Esophagus muscularis mucosa (tissue), 4 donors: ENCODE results near the gene FASTKD3. TPM values are rescaled to one million over a fixed set of nuclear protein-coding genes. Genes with fewer than 3 reads are reported as not detected.
A peak's percentile ranks its signal among the peaks of the same experiment; 100 is the strongest.

Experiments
- DNase-seq: peaks from one replicate; pipeline ENCODE4 v3.0.0-alpha.2; 2017; ENCODE audit errors: extremely low spot score
- H3K27ac ChIP-seq, 4 donors: fragments of 200-600 bp; sonication (generic); replicated peaks in 1 of 4; 1 replicate in 3 of 4; 2 replicates in 1 of 4; pipeline ENCODE4 v1.5.1; 2016 to 2019; ENCODE audit warnings: mild to moderate bottlenecking in 1 of 4
- H3K27me3 ChIP-seq, 4 donors: fragments of 200-600 bp; sonication (generic); one replicate each; pipeline versions ENCODE4 v1.5.1 to v1.6.0; 2016 to 2019
- H3K36me3 ChIP-seq, 4 donors: fragments of 200-600 bp; sonication (generic); one replicate each; pipeline ENCODE4 v1.5.1; 2016 to 2019
- H3K4me1 ChIP-seq, 4 donors: fragments of 200-600 bp; sonication (generic); one replicate each; pipeline ENCODE4 v1.5.1; 2016 to 2019
- H3K4me3 ChIP-seq, 4 donors: fragments of 200-600 bp; sonication (generic); 1 replicate in 2 of 4; 2 replicates in 2 of 4; pipeline ENCODE4 v1.5.1; 2016 to 2019; ENCODE audit warnings: mild to moderate bottlenecking in 4 of 4, moderate library complexity in 1 of 4
- H3K9me3 ChIP-seq, 4 donors: fragments of 200-600 bp; sonication (generic); 1 replicate in 3 of 4; 2 replicates in 1 of 4; pipeline ENCODE4 v1.5.1; 2016 to 2019
- EP300 ChIP-seq: sonication (generic); formaldehyde crosslinking; IDR thresholded peaks from one replicate; pipeline ENCODE4 v1.6.1; 2017; ENCODE audit warnings: antibody characterized with exemption
- POLR2A ChIP-seq: fragments of 450-650 bp; IDR thresholded peaks from one replicate; pipeline ENCODE4 v1.6.1; 2017; ENCODE audit warnings: antibody characterized with exemption, moderate library complexity, mild to moderate bottlenecking, low read depth
- POLR2AphosphoS5 ChIP-seq, 2 donors: sonication (generic); formaldehyde crosslinking; IDR thresholded peaks; one replicate each; pipeline ENCODE4 v1.6.1; 2017; ENCODE audit warnings: antibody characterized with exemption in 2 of 2
- WGBS: methylation state at CpG from one replicate; pipeline ENCODE4 v1.1.5; 2018; 5-methylcytosine and 5-hydroxymethylcytosine counted together
- intact Hi-C: fragments of 100-400 bp; cut with DNase I; formaldehyde crosslinking; loops from one replicate; pipeline ENCODE4 v1.15.1; 2023
- total RNA-seq, 4 donors: library from RNA; depleted of rRNA; stranded (reverse); fragments of >200 nt; gene quantifications; one replicate each; pipeline versions ENCODE4 v1.1.0 to v1.2.1, GENCODE V29; 2016
- TF ChIP-seq, protein P1 (sequence below), 3 experiments: fragments of 200-600 bp in 2 of 3; fragments of 450-650 bp in 1 of 3; sonication (generic) in 2 of 3; IDR thresholded peaks; one replicate each; pipeline ENCODE4 v1.5.1; 2017 to 2019; ENCODE audit warnings: antibody characterized with exemption in 3 of 3, mild to moderate bottlenecking in 2 of 3, moderate library complexity in 1 of 3

Gene FASTKD3
- total RNA-seq, 4 donors from 2014 or later = 7.4 to 13.3 (median 8.2) TPM

DNA sequence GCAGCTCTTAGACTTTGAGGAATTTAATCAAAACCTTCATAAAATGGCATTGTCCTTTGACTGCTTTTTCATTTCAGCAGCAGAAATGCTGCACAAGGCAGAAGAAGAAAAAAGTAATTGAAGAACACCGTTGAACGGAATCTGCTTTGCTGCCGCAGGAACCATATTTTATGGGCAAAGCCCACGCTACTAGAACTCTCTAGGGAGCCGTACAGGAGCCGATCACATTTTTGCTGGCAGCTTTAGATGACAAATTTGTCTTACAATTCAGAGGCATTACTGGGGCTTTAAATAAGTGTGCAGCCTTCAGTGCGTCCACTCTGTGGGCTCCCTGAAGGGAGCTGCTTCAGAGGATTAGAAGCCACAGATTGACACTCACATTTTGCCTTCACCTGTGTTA lies 23.3 kb downstream of the FASTKD3 start:
- DNase-seq = peak; percentile 60
- no peaks in the 10 kb centered on the region for H3K9me3 ChIP-seq
- peaks cover 11 to 15% (median 13%) of the 10 kb centered on the region in 4 donors for H3K4me1 ChIP-seq
- H3K27me3 ChIP-seq = peaks cover 0 to 54% (median 14%) of the 10 kb centered on the region in 4 donors
- intact Hi-C loops = no loop called here
- no peak for TF ChIP-seq EP300
- TF ChIP-seq, protein P1, sequence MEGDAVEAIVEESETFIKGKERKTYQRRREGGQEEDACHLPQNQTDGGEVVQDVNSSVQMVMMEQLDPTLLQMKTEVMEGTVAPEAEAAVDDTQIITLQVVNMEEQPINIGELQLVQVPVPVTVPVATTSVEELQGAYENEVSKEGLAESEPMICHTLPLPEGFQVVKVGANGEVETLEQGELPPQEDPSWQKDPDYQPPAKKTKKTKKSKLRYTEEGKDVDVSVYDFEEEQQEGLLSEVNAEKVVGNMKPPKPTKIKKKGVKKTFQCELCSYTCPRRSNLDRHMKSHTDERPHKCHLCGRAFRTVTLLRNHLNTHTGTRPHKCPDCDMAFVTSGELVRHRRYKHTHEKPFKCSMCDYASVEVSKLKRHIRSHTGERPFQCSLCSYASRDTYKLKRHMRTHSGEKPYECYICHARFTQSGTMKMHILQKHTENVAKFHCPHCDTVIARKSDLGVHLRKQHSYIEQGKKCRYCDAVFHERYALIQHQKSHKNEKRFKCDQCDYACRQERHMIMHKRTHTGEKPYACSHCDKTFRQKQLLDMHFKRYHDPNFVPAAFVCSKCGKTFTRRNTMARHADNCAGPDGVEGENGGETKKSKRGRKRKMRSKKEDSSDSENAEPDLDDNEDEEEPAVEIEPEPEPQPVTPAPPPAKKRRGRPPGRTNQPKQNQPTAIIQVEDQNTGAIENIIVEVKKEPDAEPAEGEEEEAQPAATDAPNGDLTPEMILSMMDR (IDR thresholded peaks at IDR 0.05) = no peak
- H3K36me3 ChIP-seq = no peaks in the 10 kb centered on the region
- 77% methylated on average over 7 of the region's 7 CpGs for WGBS
- no peak overlapping the region for H3K4me3 ChIP-seq
- H3K27ac ChIP-seq = no peak overlapping the region

DNA sequence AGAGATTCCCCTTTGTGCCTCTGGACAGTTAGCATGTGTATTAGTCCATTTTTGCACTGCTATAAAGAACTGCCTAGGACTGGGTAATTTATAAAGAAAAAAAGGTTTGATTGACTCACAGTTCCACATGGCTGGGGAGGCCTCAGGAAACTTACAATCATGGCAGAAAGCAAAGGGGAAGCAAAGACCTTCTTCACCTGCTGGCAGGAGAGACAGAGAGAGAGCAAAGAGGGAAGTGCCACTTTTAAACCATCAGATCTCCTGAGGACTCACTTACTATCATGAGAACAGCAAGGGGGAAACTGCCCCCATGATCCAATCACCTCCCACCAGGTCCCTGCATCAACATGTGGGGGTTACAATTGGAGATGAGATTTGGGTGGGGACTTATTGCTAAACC lies 23.9 kb downstream of the FASTKD3 start:
- no peak overlapping the region for H3K4me3 ChIP-seq
- no peaks in the 10 kb centered on the region for H3K9me3 ChIP-seq
- H3K4me1 ChIP-seq = peaks cover 5 to 9% (median 6%) of the 10 kb centered on the region in 4 donors
- H3K27me3 ChIP-seq = peaks cover 0 to 47% (median 11%) of the 10 kb centered on the region in 4 donors
- peak; percentile 70 for DNase-seq
- TF ChIP-seq POLR2A (no peak), POLR2AphosphoS5 (IDR thresholded peaks at IDR 0.05) (no peak), EP300 (no peak)
- TF ChIP-seq, protein P1 (IDR thresholded peaks at IDR 0.05) = no peak
- no peak overlapping the region for H3K27ac ChIP-seq
- H3K36me3 ChIP-seq = no peaks in the 10 kb centered on the region
- intact Hi-C loops = no loop called here

DNA sequence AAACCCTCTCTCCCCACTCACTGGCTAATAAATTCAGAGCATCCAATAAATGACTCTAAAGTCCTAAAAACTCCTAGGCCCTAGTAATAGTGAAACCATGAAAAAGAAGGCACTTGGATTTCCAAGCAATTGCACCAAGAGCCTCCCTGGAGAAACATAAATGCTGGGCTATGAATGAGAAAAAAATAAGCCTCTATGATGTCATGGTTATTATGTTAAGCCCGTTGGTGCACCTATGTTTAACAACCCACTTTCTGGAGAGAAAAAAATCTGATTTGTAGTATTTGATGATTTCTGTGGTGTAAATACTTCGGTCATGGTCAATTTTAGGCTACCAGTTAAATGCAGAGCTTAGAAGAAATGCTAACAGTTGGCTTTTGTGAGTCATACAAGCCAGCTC lies 26.3 kb downstream of the FASTKD3 start:
- no peaks in the 10 kb centered on the region for H3K36me3 ChIP-seq
- TF ChIP-seq, protein P1 (IDR thresholded peaks at IDR 0.05) = no peak
- no peak for TF ChIP-seq EP300
- no peak for TF ChIP-seq POLR2A
- TF ChIP-seq POLR2AphosphoS5 (IDR thresholded peaks at IDR 0.05) = no peak
- intact Hi-C loops = no loop called here
- no peak for DNase-seq
- WGBS = 75% methylated on average over 2 of the region's 2 CpGs
- H3K9me3 ChIP-seq = no peaks in the 10 kb centered on the region
- no peak overlapping the region for H3K4me3 ChIP-seq
- H3K27me3 ChIP-seq = peaks cover 0 to 25% (median 4%) of the 10 kb centered on the region in 4 donors
- no peaks in the 10 kb centered on the region for H3K4me1 ChIP-seq
- H3K27ac ChIP-seq = no peak overlapping the region

DNA sequence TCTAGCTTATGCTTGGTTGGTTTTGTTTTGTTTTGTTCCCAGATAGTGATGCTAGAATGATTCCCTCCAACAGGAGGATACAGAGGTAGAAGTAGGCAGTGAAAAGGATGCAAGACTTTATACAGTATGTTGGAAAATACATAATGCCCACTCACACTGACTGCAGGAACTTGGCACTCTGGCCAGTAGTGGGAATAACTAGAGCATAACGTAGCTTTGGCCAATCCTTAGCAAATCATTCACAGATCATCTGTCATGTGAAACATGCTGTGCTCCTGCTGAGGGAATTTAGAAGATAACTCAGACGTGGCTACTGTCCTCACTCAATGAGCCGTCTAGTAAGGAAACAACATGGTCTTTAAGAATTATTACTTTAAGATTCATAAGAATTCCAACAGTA lies 31.4 kb downstream of the FASTKD3 start:
- no peak overlapping the region for H3K4me3 ChIP-seq
- intact Hi-C loops = no loop called here
- WGBS = 15% methylated on average over 3 of the region's 3 CpGs
- H3K27ac ChIP-seq = no peak overlapping the region
- no peak for TF ChIP-seq POLR2AphosphoS5 (IDR thresholded peaks at IDR 0.05)
- no peaks in the 10 kb centered on the region for H3K36me3 ChIP-seq
- no peaks in the 10 kb centered on the region for H3K9me3 ChIP-seq
- no peak for DNase-seq
- H3K27me3 ChIP-seq = no peaks in the 10 kb centered on the region
- no peaks in the 10 kb centered on the region for H3K4me1 ChIP-seq

DNA sequence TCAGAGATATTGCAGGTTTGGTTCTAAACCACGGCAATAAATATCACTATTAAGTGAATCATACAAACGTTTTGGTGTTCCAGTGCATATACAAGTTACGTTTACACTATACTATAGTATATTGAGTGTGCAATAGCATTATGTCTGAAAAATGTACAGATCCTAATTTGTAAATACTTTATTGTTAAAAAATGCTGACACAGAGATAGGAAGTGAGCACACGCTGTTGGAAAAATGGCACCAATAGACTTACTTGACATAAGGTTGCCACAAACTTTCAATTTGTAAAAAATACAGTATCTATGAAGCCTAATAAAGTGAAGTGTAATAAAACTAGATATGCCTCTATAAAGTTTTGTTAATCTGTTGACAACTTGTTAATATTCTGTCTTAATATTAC lies 33.8 kb downstream of the FASTKD3 start:
- H3K27me3 ChIP-seq = no peaks in the 10 kb centered on the region
- no peaks in the 10 kb centered on the region for H3K9me3 ChIP-seq
- DNase-seq = no peak
- H3K4me1 ChIP-seq = no peaks in the 10 kb centered on the region
- H3K4me3 ChIP-seq = no peak overlapping the region
- TF ChIP-seq POLR2A (no peak), POLR2AphosphoS5 (IDR thresholded peaks at IDR 0.05) (no peak), EP300 (no peak)
- TF ChIP-seq, protein P1 (IDR thresholded peaks at IDR 0.05) = no peak
- 93% methylated on average over 4 of the region's 4 CpGs for WGBS
- intact Hi-C loops = no loop called here
- H3K27ac ChIP-seq = no peak overlapping the region
- no peaks in the 10 kb centered on the region for H3K36me3 ChIP-seq
